NCI-H146 treated with DMSO at 0.1 percent for 48 hours (cell line): Measurements from ENCODE around the gene MIGA2.

Experiments used
- DNase-seq: peaks from one replicate; lab custom pipeline; 2025; ENCODE audit not compliant: unreplicated experiment; lab: John Stamatoyannopoulos, UW

The MIGA2 gene

DNA sequence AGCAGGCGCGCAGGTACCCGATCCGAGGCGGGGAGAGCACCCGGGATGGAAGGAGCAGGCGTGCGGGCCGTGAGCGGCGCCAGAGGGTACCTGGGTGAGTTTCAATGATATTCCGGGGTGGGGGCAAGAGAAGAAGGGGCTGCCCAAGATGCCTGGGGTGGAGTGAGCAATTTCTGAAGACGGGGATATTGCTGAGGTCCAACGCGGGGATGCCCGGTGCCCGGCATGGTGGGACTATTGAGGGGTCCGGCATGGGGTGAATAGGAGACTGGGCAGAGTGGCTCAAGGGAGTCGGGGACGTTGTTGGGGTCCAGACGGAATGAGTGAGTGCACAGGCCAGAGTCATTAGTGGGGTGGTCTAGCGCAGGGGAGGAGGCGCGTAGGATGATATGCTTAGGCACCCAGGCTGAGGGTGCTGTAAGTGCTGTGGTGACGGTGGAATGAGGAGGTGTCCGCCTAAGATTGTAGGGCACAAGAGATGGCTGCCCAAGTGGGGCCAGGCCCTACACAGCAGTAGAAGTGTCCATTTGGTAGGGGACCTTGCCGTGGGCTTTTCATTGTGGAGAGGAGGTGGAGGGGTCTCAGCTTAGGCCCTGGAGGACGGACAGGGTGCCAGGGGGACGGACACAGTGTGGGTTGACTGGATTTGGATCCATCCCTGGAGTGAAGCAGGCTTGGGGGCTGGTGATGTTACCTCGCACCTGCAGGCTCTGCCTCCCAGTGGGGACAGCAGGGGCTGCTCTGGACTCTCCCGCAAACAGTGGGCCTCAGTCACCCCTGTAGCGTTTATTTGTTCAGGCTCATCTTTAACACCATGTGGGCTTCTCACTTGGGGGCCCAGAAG is 719 bp downstream of the MIGA2 start:
- no peak for DNase-seq

DNA sequence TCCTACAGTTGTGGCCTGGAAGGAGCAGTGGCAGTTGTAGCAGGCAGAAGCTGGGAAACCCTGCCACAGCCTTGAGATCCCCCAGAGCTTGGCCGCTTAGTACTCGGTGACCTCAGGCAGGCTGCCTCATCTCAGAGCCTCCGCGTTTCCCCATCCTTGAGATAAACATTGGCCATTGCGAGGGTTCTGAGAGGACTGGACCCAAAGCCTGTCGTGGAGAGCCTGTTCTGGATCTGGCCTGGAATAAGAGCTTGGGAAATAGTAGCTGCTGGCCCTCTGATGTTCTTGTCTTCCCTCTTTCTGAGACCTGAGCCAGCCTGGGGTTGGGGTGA is 1.3 kb downstream of the MIGA2 start:
- no peak for DNase-seq

DNA sequence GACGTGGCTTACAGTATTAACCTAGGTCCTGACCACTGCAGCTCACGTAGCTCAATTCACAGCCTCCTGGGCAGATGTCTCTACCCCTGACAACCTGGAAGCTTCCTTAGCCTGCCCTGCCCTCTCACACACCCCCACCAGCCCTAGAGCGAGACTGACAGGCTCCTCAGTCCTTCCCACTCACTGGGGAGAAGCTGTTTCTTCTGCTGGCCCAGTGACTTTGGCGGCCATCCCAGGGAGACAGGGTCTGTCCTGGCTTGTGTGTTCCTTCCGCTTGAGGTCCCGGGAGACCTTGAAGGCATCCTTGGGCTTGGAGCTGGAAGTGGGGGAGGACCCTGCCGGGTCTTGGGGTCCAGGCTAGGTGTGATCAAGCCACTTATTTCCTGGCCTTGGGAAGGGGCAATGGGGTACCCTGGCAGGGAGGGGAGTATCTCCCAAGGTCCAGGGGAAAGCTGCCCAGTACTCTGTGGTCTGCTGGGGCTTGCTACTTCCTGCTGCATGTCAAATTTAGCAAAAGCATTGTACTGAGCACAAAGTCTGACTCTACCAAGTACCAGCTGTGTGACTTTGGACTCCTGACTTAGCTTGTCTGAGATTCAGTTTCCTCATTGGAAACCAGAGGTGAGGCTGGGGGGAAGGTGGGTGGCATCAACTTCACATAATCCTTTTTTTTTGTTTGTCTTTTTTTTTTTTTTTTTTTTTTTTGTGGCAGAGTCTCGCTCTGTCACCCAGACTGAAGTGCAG is 1.9 kb downstream of the MIGA2 start:
- DNase-seq = no peak

DNA sequence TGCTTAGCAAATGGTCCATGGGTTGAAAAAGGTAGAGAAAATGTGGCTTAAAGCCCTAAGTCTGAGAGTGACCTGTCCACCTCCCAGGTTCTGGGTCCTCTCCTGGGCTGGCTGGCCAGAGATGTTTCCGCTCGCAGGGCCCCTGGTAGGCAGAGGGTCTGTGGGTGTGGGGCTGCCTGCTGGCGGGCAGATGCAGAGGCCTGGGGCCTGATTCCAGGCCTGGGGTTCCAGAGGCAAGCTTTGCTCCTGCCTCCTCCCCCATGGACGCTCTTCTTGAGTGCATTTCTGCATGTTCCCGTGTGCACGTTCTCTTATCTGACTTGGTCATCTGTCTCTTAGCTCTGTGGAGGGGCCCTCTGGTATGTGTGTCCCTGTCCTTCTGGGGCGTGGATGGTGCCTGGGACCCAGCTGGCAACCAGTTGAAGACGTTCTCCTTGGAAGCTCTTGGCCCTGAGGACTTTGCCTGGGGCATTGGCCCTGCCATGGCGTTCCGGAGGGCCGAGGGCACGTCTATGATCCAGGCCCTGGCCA is 3.8 kb downstream of the MIGA2 start:
- no peak for DNase-seq

DNA sequence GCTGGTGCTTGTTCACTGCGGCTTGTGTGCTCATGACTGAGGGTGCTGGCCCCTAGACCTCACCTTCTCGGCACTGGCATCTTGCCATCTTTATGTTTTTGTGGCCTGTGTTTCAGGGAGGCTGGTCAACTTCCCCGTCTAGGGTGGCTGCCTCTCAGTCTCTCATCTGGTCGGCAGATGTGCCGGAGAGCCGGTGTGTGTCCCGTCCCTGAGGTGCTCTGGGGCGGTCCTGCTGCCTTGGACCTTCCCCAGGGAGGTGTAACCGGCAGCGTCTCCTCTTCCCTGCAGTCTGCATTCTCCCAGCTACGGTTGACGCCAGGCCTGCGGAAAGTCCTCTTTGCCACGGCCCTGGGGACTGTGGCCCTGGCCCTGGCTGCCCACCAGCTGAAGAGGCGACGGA is 5.6 kb downstream of the MIGA2 start:
- DNase-seq = no peak

DNA sequence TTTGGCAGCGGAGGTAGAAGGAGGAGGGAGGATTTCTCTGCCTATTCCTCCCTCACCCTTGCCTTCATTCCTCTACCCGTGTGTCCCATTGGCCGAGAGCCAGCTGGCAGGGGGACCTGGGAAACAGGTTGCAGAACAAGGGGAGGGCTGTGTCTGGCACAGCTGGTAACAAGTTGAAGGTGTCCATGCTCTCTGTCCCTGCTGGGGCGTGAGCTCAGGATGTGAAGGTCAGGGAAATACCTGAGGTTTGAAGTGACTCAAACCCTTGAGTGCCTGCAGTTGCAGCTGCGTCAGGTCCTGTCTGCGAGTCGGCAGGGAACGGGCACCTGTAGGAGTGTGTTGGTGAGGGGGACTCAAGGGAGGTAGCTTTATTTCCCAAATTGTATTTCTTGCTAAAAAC is 16.2 kb downstream of the MIGA2 start:
- no peak for DNase-seq

DNA sequence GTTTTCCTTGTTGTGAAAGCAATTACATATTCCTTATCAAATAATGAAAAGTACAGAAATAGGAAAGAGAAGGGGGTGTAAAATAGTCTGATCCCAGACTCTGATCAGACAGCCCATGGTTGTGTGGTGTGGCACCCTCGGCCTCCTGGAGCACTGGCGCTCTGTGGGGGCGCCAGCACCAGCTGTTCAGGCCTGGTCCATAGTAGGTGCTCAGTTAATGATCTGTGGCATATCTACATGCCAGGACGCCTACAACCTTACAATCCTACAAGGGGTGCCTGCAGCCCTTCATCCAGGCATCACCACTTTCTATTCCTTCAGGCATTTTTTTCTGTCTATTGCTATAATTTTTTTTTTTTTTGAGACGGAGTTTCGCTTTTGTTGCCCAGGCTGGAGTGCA is 16.6 kb downstream of the MIGA2 start:
- DNase-seq = no peak

DNA sequence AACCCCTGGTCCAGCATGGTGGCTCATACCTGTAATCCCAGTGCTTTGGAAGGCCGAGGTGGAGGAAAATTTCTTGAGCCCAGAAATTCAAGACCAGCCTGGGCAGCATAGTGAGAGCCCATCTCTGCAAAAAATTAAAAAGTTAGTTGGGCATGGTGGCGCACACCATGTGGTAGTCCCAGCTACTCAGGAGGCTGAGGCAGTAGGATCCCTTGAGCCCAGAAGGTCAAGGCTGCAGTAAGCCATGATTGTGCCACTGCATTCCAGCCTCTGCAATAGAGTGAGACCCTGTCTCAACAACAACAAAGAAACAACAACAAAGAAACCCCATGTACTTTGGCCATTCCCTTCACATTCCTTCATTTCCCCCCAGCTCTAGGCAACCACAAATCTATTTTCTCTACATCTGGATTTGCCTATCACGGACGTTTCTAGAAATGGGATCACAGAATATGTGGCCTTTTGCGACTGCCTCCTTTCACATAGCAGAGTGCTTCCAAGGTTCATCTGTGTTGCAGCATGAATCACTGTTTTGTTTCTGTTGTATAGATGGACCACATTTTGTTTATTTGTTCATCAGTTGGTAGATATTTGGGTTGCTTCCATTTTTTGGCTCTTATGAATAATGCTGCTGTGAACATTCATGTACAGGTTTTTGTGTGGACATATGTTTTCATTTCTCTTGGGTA is 17.9 kb downstream of the MIGA2 start:
- no peak for DNase-seq

DNA sequence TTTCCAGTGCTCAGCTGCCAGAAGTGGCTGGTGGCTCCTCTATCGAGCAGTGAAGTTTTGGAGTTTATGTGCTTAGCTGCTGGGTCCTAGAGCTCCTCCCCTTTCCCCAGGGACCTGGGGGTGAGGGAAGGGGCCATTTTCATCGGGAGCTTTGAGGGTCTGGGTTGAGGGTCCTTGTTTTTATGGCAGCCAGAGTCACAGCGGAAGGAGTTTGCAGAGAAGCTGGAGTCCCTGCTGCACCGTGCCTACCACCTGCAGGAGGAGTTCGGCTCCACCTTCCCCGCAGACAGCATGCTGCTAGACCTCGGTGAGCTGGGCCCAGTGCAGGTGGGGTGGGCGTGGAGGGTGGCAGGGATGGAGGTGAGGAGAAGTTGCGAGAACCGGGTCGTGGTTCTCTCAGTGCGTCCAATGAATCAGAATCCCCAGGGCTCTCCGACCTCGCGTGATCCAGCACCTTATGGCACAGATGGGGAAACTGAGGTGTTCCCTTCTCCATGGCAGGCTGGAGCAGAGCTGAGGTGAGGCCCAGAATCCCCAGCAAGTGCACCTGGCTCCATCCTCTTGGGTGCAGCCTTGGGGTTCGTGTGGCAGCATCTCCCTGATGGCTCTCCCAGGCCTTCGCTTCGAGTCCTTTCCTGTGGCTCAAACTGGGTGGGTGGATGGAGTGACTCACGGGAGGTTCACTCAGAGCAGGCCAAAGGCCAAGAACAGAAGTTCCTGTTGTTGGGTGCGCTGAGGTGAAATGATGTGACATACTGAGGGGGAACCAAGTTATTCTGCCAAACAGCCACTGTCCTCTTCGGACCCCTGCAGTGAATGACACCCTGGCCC is 22.8 kb downstream of the MIGA2 start:
- DNase-seq = no peak

DNA sequence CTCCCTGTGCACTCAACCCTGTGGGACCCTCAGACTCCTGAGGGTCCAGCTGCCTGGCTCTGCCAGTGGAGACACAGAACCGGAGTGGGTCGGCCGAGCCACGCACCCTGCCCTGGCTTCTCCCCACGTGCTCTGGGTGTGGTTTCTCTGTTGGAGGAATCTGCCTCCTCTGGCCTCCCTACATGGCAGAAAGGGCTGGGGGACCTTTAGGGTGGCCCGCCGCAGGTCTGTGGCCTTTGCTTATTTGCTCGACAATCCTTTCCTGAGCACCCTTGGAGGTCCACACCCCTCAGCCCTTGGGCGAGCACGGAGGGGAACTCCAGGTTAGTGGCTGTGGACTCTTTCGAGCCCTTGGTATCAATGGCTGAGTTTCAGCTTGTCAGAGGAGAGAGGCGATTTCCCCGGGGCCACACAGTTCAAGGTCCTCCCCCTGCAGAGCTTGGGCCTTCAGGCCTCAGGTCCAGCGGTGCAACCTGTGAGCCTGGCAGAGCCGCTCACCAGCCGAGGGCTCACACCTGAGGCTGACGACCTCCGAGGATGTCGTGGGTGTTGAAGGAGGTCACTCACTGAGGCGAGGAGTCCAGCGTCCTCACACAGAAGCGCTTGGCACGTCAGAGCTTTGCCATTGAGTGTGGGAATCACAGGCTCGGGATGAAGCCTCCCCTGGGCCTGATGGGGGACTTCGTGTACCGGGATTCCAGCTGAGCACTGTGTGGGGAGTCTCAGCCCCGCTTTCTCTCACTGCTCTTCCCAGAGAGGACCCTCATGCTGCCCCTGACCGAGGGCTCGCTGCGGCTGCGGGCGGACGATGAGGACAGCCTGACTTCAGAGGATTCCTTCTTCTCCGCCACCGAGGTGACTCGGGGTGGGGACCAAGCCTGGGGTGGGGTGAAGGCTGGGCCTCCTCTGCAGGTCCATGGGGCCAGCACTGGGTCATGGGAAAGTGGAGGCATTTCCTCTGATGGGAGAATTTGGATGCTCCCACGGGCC is 23.7 kb downstream of the MIGA2 start:
- no peak for DNase-seq

DNA sequence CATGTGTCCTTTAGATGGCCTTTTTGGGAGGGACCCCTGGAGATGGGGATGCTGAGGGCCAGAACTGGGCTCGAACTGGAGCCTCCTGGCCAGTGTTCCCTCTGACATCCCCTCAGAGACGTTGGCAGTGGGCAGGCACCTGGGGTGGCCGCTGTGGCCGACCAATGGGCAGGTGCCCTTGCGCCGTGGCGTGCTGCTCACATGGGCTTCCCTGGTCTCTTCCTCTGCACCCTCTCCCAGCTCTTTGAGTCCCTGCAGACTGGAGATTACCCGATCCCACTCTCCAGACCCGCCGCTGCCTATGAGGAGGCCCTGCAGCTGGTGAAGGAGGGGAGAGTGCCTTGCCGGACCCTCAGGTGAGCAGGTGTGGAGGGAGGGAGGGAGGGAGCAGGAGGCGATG is 24.6 kb downstream of the MIGA2 start:
- no peak for DNase-seq

DNA sequence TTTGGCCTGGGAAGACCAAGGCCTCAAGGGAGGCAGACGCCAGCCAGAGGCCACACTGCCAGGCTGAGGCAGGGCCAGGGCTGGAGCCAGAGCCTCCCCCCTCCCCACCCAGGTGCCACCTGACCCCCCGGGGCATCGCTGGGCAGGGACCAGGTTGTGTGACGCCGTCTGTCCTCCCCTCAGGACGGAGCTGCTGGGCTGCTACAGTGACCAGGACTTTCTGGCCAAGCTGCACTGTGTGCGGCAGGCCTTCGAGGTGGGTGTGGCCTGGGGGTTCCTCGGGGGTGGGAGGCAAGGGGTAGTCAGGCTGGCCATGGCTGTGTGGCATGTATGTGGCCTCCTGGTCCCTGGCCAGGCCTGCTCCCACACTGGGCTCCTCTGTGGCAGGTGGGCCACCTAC is 26.6 kb downstream of the MIGA2 start:
- DNase-seq = no peak

DNA sequence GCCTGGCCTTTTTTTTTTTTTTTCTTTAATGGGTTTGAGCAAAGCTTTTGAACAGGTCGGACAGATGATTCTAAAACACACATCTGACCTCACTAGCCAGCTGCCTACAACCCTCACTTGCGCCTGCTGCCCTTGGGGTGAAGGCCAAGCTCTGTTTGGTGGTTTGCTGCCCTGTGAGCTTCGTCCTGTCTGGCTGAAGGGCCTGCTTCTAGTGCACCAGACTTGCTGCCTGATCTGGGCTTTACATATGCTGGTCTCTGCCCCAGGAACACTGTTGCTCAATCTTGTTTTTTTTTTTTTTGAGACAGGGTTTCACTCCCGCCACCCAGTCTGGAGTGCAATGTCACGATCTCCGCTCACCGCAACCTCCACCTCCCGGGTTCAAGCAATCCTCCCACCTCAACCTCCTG is 28.1 kb downstream of the MIGA2 start:
- no peak for DNase-seq

DNA sequence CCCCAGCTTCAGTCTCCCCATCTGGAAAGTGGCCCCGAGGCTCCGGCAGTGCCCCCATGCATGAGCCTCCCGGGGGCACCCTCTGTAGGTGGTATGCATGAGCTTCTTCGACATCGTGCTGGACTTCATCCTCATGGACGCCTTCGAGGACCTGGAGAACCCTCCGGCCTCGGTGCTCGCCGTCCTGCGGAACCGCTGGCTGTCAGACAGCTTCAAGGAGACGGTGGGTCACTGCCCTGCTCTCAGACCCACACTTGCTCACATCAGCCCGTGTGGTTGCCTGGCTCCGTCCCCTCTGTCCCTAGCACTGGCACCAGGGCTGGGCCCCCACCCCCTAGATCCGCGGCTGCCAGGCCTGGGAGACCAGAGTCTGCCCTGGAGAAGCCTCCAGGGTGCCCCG is 31.7 kb downstream of the MIGA2 start:
- no peak for DNase-seq

DNA sequence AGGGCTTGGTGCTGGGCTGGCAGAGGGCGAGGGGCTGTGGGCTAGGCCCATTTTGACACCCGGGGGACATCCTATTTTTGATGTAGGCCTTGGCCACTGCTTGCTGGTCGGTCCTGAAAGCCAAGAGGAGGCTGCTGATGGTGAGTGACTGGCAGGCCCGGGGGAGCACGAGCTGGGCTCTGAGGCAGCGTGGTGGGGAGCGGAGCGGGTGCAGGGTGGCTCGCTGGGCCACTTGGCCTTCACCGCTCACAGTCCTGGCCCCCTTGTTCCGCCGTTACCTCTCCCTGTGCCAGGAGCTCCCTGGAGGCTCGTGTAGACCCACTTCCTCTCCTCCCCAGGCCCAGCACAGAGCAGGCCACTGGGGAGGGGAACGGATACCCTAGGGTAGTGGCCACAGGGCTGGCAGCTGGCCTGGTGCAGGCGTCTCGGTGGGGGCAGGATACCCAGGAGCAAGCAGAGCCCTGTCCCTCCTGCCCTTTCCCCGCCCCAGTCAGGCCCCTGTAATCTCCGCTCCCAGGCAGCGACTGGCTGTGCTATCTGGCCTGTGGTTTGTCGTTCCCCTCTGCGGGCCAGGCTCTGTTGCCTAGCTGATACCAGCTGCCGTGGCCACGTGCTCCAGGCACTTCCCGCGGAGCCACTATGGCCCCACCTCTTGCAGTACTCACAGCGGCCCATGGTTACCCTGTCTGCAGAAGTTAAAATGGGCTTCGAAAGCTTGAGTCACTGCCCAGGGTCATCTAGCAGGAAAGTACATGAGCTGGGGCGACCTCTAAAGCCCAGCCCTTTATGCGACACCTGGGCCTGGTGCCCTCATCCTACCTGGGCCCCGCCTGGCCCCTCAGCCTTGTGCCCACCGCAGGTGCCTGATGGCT is 32.8 kb downstream of the MIGA2 start:
- no peak for DNase-seq

DNA sequence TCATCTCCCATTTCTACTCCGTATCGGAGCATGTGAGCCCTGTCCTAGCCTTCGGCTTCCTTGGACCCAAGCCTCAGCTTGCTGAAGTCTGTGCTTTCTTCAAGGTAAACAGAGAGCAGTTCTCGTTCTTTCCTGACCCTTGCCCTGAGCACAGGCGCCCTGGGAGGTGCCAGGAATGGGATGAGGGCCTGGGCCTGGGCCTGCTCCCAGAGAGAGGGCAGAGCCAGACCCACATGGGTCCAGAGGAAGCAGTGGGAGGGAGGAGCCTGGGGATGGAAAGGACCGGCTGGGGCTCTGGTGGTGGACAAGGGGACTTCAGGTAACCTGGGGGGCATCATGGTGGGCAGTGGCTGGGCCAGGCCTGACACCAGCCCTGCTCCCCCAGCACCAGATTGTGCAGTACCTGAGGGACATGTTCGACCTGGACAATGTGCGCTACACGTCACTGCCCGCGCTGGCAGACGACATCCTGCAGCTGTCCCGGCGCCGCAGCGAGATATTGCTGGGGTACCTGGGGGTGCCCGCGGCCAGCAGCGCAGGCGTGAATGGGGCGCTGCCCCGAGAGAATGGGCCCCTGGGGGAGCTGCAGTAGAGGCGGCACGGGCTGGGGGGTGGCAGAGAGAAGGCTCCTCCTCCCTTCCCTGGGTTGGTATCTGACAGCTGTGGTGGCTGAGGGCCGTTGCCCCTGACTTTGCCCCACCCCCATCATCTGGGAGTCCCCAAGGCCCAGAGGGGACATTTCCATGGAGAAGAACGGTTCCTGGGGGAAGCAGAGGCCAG is 33.6 kb downstream of the MIGA2 start:
- DNase-seq = no peak

DNA sequence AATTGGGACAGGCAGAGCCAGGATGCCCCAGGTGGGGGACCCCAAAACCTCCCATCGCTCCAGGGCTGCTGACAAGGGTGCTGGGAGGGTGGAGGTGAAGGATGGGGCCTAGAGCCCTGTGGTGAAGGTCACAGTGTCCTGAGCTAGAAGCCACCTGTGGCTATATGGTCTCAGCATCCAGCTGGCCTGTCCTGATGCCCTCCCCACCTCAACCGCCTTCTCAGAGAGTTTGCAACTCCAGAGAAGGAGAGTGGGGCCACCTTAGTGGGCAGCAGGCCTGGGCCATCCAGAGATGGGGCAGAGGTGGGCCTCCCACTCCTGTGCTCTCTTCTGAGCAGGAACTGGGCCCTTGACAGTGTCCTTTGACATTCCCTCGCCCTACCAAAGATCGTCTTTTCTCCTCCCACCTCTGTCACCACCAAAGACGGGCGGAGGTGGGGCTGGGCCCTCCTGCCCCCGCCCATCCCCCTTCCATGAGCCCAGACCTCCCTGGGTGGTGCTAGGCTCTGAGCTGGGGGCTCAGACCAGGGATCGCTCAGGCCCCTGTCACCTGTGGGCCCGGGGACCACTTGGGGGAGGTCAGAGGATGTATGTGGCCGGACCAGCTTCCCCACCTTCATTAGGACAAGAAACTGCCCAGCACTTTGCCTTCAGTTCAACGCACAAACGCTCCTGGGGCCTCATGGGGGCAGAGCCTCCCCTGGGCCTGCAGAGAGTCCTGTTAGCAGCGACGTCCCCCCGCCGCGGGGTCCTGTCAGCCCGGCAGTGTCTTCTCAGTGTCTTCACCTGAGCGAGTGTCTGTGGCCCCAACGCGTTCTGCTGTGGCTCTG is 34.5 kb downstream of the MIGA2 start:
- DNase-seq = no peak
